GM19023 (cell line): Measurements from ENCODE around the gene STIP1.

Experiments
- ATAC-seq: cut with Tn5 transposase; IDR thresholded peaks from one replicate; pipeline ENCODE4 v1.9.1; 2021; ENCODE audit warnings: mild to moderate bottlenecking, moderate library complexity; ENCODE audit not compliant: unreplicated experiment

The STIP1 gene

DNA sequence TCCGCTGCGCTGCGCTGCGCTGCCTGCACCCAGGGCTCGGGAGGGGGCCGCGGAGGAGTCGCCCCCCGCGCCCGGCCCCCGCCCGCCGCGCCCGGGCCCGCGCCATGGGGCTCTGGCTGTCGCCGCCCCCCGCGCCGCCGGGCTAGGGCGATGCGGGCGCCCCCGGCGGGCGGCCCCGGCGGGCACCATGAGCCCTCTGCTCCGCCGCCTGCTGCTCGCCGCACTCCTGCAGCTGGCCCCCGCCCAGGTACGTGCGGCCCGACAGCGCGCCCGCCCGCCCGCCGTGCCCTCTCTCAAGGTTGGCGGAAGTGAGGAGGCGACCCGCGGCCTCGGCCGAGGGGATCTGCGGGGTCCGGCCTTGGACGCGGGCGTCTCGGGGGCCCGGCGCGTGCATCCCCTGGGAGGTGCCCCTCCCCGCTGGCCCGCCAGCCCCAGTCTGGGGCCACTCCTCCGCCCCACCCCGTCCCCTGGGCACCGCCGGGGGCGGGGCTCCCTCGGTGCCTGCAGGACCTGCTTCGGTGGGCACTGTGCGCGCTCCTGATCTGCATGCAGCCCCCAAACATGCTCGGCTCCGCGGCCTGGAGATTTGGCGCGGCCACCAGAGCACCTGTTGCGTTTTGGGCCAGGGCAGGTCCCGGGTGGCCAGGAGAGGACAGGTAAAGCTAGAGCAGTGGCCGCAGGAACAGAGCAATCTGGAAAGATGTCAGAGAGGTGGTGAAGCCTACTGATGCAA is 48.8 kb downstream of the STIP1 start:
- ATAC-seq = peak; percentile 22

DNA sequence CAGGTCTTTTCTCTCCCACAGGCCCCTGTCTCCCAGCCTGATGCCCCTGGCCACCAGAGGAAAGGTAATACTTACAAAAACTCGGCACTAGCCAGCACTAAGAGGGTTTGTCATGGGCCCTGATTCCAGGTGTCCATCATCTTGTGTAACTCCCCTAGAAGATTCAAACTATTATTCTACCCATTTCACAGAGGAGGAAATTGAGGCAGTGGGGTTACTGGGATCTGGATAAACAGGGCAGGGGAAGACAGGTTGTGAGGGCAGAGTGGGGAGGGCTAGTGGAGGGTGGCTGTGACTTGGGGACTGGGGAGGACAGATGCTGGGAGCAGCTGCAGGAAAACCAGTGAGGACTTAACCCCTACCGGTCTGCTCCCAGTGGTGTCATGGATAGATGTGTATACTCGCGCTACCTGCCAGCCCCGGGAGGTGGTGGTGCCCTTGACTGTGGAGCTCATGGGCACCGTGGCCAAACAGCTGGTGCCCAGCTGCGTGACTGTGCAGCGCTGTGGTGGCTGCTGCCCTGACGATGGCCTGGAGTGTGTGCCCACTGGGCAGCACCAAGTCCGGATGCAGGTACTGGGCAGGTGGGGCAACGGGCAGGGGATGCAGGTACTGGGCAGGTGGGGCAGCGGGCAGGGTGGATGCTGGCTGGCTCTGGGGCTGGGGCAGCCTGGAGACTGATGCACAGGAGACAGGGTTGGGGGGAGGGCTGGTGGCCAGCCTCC is 49.6 kb downstream of the STIP1 start:
- ATAC-seq = no peak

DNA sequence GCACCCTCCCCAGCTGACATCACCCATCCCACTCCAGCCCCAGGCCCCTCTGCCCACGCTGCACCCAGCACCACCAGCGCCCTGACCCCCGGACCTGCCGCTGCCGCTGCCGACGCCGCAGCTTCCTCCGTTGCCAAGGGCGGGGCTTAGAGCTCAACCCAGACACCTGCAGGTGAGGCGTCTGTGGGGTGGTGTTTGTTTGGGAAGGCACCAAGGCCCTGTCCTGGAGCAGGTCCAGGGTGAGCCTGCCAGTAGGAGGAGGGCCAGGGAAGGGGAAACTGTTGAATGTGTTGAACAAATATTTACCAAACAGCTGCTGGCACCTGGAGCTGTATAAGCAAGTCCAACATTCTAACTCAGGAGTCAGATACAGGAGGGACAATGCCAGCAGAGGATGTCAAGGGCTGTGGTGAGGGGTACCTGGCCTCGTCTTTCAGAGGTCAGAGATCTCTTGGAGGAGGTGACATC is 51.5 kb downstream of the STIP1 start:
- no peak for ATAC-seq

DNA sequence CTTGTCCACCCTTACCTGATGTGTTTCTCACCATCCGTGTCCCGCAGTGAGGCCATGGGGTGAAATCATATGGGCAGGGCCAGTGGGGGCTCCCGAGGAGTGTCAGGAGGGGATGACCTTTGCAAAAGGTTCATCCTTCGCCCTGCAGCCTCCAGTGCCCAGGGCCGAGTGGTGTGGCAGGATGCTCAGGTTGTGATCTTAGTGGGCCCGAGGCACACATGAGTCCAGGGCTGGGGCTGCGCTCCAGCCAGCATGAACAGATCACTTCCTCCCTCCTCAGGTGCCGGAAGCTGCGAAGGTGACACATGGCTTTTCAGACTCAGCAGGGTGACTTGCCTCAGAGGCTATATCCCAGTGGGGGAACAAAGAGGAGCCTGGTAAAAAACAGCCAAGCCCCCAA is 52.1 kb downstream of the STIP1 start:
- ATAC-seq = no peak

DNA sequence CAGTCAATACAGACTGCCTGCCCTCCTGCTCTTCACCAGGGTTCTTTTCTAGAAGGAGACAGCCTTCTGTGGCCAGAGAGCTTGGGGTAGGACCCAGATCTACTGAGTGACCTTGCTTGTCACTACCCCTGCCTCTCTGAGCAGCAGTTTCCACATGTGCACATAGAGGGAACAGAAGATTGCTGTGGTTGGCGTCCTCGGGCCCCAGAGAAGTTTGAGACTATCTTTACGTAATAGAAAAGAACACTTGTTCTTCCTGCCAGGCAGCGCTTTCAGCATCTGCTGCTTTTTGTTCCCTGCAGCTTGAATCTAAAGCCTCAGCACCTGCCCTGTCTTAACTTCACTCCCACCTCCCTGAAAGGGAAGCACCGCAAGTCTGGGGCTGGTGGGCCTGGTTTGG is 53.0 kb downstream of the STIP1 start:
- ATAC-seq = no peak

DNA sequence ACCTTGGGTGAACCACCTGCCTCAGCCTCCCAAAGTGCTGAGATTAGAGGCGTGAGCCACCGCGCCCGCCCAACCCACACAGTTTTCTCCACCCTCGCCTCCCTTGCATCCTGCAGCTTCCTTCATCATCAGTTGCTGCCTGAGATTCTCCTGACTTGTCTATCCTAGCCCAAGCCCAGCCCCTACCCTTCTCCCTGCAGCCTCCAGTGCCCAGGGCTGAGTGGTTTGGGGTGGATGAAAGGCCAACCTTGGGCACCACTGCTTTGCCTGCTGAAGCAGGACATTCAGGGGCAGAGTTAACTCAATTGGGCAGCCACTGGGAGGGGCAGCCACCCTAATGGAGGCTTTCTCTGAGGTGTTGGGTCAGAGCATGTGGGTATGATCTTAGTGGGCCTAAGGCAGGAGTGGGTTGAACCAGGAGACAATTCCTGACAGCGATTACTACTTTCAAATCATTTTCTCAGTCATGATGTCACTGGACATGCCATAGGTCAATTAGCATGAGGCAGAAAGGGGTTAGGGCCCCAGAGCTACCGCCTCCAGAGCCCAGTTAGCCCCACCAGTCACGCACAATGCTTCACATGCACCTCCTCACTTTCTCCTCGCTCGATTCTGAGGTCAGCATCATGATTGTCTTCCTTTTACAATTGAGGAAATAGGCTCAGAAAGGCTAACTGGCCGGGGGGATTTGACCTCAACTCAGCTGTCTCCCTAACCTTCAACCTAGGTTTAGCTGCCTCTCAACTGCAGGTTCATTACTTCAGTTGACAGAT is 53.9 kb downstream of the STIP1 start:
- no peak for ATAC-seq

DNA sequence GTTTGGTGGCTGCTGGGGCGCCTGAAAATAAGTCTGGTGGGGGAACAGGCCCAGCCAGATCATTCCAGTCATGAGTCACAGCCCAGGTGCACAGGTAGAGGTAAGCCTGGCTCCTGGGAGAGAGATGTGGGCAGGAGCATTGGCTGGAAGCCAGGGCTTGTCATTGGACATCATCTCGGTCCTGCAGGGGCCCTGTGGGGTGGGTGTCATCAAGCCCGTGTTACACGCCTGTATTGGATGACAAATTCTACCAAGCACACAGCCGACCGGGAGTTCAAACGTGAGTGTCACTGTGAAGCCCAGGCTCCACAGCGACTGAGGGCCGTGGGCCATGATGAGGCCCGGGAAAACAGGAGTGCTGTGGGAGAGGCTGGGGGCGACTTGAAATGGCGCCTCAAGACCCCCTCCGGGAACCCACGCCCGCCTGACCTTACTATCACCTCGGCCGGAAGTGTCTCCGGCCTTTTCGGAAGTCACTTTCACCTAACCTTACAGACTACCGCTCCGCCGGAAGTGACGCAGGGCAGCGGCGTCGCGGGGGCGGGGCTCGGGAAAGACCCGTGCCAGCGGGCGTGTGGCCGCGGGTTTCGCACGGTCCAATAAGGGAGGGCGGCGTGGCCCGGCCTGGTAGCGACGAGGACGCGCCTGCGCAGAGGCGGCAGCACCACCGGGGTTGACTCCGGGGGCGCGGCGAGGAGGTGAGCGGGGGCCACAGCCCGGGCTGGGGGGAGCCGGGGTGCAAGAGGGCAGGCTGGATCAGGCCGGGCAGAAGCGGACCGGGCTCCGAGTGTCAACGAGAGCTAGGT is 54.7 kb downstream of the STIP1 start, which contains the start of gene FKBP2:
FKBP2 (plus strand) TSS at position 661 of the 806 bp plus-strand sequence. CDS start 1,293 bp downstream, outside the sequence.
- ATAC-seq = peak; percentile 53

DNA sequence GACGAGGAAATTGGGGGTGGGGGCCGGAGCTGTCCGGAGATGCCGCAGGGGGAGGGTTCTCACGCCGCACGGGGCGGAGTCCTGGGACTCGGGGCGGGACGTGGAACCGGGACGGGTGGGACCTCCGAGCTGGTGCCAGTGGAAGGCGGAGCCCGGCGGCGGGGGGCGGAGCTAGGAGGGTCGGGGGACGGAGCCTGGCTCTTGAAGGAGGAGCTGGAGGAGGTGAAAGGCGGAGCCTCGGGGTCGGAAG is 55.2 kb downstream of the STIP1 start:
- peak; percentile 73 for ATAC-seq

DNA sequence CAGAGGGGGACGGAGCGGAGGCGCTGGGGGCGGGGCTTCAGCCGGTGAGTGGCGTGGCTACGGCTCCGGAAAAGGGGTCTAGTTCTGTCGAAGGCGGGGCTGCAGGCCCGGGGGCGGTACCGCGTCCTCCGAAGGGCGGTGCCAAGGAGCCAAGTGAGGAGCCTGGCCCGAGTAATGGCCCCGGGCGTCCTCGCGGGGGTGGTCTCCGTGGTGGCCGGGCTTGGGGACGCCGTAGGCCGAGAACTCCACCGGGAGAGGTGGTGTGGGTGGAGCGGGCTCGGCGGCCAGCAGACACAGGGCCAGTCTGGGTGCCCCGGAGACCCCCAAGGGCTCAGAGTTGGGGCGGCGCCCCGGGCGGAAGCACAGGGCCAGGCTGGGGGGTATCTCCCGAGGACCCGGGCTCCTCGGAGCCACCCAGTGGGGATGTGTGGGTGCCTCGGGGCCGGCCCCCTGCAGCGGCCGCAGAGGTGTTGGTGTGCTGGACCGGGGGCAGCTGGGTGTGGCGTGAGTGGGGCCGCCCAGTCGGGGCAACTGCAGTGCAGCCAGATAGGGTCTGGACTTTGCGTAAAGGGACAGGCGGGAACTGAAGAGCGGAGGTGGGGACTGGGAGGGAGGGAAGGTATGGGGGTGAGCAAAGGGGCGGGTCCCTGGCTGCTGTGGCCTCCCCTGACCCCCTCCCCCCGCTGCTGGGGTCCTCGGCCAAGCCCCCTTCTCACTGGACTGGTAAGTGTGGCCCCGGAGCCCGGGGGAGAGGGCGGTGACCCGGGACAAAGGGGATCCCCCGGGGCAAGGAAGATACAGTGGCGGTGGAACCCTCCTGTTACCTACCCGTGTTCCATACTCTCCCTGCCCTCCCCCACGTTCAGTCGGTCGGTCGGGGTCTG is 55.8 kb downstream of the STIP1 start:
- peak; percentile 4 for ATAC-seq

DNA sequence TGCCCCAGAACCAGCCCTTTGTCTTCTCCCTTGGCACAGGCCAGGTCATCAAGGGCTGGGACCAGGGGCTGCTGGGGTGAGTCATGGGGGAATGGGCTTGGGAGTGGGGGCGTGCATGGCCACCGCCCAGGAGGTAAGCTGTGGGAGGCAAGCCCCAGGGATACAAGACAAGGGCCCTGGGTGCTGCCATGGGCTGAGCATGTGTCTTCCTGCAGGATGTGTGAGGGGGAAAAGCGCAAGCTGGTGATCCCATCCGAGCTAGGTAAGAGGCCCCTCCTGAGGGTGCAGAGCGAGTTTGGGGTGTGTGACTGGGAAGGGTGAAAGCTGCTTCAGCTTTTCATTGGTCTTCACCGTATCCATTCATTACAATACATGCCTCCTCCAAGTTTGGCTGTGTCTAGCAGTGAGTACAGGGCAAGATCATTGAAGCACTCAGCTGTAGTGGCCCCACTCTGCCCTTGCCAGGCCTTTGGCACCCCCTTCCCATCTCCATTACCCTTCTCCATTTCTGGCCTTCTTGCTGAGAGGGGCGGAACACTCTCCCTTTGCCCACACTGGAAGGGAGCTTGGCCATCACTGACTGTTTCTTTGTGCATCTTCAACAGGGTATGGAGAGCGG is 57.4 kb downstream of the STIP1 start:
- no peak for ATAC-seq

DNA sequence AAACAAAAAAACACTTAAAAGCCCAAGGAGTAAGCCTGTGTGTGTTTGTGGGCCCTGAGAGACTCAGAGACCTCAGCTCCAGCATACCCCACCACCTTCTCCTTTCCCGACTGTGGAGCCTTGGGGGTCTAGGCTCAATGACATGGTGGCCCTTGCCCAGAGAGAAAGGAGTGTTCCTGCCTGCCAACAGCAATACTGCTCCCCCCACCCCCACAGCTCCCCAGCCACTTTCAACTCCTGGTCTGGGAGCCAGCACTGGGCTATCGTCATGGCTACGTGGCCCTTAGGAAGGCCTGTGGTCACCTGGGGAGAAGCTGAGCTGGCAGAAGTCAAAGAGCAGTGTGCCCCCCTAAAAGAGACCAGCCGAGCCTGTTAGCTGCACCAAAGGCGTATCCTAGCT is 58.1 kb downstream of the STIP1 start:
- ATAC-seq = no peak

DNA sequence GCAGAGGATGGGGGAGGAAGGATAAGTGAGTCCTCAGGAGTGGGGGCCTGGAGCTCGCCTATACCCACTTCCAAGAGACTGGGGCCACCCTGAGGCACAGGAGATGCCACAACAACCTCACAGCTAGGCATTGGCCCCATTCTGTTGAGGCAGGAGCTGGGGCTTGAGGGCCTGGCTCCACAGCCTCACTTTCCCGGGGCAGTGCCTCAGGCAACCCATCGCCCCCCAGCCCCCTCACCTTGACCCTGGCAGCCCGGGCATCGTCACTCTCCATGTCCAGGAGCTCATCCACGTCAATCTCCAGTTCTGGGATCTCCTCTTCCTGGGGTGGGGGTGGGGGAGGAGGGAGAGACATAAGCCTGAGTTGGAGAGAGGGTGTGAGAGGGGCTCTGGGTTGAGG is 59.0 kb downstream of the STIP1 start:
- no peak for ATAC-seq

DNA sequence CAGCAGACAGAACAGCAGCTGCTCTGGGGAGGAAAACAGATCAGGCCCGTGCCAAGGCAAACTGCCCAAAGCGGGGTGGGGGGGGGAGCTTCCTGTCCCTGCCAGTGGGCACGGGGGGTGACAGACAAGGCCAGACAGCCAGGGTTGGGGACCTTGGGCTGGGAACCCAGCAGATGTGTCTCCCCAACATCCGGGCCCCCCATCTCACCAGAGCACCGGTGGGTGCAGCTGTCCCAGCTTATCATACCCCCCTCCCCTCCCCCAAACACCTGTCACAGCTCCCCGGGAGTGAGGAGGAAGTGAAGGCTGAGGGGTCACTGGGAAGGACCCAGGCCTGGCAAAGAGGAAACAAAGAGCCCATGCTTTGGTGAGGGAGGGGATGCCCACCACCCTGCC is 59.4 kb downstream of the STIP1 start:
- ATAC-seq = no peak

DNA sequence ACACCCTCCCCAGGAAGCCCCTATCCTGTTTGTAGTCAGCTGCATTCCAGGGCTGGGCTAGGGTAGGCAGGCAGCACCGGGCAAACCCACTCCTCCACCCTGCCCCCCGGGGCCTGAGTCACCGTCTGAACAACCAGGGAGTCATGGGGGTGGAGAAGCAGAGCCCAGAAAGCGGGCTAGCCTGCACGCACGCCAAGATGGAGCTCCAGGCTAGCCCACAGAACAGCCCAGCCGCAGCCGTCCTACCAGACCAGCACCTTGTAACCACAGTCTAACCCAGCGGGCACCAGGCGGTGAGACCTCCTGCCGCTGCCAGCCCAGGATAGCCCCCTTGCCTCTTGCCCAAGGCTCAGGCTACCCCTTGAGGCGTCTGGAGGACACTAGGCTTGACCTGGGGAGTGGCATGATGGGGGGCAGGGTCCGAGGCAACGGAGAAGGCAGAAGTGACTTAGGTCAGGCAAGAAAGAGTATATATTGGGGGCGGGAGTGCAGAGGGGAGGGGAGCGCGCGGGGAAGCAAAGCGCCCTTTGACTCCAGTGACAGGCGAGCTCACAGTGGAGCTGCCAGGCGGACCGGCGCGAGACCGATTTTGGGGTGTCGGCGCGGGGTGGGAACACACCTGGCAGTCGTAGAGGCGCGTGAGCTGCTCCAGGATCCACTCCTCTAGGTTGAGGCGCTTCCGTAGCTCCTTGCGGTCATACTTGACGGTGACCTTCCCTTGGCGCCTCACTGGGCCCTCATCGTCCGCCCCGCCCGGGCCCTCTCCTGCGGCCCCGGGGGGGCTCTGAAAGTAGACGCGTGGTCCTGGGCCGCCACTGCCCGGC is 60.0 kb downstream of the STIP1 start:
- no peak for ATAC-seq

DNA sequence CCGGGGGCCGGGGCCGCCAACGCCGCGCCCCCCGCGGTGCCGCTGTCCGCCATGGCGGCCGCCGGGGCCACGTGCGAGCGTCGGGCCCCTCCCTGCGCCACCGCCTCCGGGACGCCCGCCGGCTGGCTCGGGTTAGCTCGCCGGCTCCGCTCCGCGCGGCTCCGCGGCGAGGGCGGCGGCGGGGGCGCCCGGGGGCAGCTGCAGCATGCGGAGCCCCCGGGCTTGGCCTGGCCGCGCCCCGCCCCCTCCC is 60.6 kb downstream of the STIP1 start:
- peak; percentile 7 for ATAC-seq

DNA sequence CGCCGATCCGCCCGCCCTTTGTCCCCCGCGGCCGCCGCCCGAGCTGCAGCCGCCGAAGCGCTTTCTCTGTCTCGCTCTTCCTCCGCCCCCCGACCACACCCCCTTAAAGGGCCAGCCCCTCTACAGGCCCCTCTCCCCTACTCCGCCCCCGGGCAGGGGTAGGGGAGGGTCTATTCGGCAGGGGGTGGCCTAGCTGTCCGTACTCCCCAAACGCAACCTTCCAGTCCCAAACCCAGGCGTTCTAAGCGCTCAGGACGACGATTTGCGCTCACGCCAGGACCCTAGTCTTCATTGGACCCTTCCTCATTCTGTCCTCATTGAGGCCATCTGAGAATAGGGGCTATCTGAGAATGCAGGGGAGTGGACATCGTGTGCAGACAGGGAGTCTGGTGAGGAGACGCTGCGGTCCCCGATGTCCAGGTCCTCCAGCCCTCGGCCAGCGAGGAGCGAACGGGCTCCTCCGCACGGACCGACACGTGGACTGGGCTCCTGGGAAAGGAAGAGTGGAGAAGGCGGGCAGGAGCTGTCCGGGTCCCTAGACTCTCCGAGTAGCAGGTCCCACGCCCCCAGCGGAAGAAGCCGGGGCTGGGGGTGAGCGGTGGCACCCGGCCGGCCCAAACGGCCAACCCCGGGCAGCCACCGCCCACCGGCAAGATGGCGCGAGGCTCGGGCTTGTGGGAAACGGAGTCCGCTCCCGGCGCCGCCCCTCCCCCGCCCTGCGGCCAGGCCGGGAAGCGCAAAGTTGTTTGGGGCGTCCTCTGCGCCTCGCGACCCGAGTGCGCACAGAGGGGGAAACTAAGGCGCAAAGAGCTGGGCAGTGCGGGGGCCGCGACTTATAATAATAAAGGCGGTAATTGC is 61.1 kb downstream of the STIP1 start, which contains the start of gene PPP1R14B:
PPP1R14B (minus strand) TSS at position 73 of the 858 bp plus-strand sequence. CDS start 270 bp downstream, outside the sequence.
- peak; percentile 47 for ATAC-seq

DNA sequence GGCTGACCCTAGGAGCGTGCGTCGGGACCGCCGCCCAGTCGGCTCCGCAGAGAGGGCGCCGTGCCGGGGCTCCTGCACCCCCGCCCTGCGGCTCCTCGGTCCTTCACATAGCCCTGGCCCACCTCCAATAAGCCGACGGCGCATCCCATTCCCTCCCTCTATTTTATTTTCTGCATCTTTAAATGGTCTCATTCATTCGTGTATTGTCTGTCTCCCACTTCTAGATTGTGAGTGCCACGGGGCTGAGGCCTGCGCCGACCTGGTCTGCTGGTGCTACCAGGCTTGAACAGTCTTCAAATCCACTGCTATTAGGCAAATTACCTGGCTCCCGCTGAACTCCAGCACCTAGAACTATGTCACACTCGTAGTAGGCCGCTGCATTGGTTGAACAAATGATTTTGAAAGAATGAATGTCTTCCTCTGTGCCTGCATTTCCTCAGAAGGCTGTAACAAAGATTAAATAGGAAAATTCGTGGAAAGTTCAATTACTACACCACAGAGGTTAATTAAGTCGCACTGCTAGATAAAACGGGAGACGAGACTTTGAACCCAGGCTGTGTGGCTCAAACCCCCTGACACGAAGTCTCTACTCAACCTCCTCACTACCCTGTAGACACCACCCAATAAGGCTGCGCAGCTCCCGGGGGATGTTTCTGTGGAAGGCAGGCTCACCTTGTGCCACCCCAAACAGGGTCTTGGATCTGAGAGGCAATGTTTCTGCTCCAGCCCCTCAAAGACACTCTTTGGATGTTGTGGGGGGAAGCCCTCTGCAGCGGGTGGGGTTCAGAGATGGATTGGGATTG is 62.0 kb downstream of the STIP1 start:
- no peak for ATAC-seq
